HepG2 (cell line): ENCODE results near the gene ENDOU. TPM values are rescaled to one million over a fixed set of nuclear protein-coding genes. Genes with fewer than 3 reads are reported as not detected.
A peak's percentile ranks its signal among the peaks of the same experiment; 100 is the strongest.

Source experiments
- BORCS8-MEF2B ChIP-seq: sonication (generic); formaldehyde crosslinking; IDR thresholded peaks from 2 replicates; pipeline ENCODE4 v1.8.0; 2022; ENCODE audit warnings: mild to moderate bottlenecking, missing genetic modification reagents
- CCAR2 ChIP-seq: fragments of 200-400 bp; formaldehyde crosslinking; optimal IDR thresholded peaks from 2 replicates; pipeline ENCODE3; 2018; ENCODE audit warnings: low read depth, mild to moderate bottlenecking, low read length, moderate library complexity
- DNMT3B ChIP-seq: conservative IDR thresholded peaks from 2 replicates; pipeline ENCODE4 v1.6.1; 2016; ENCODE audit warnings: missing biosample characterization, control low read depth
- FOXP1 ChIP-seq, 2 experiments: fragments of 450-650 bp in 1 of 2; IDR thresholded peaks; 2 replicates each; pipeline ENCODE4 v1.6.1; 2017 to 2018; ENCODE audit warnings: antibody characterized with exemption in 1 of 2
- HNF1B ChIP-seq: sonication (generic); formaldehyde crosslinking; IDR thresholded peaks from 2 replicates; pipeline ENCODE4 v1.5.1; 2020; ENCODE audit warnings: mild to moderate bottlenecking, moderate library complexity, missing genetic modification reagents
- MATR3 ChIP-seq: sonication (generic); formaldehyde crosslinking; IDR thresholded peaks from 2 replicates; pipeline ENCODE4 v1.4.0; 2020; ENCODE audit warnings: missing genetic modification reagents
- MTERF4 ChIP-seq: sonication (generic); formaldehyde crosslinking; IDR thresholded peaks from 2 replicates; pipeline ENCODE4 v1.8.0; 2023; ENCODE audit warnings: mild to moderate bottlenecking, missing genetic modification reagents
- NR2F2 ChIP-seq: IDR thresholded peaks from 2 replicates; pipeline ENCODE4 v1.6.1; 2012; ENCODE audit warnings: low read depth, inconsistent platforms, borderline replicate concordance
- RBAK ChIP-seq: sonication (generic); formaldehyde crosslinking; IDR thresholded peaks from 2 replicates; pipeline ENCODE4 v1.5.1; 2020; ENCODE audit warnings: mild to moderate bottlenecking, missing genetic modification reagents
- SRSF4 ChIP-seq: fragments of 200-400 bp; formaldehyde crosslinking; IDR thresholded peaks from one replicate; pipeline ENCODE4 v1.6.1; 2018; ENCODE audit warnings: mild to moderate bottlenecking, low read depth, low read length, moderate library complexity; ENCODE audit not compliant: poor library complexity, severe bottlenecking
- SRY ChIP-seq: sonication (generic); formaldehyde crosslinking; IDR thresholded peaks from 2 replicates; pipeline ENCODE4 v1.8.0; 2022; ENCODE audit warnings: mild to moderate bottlenecking, missing genetic modification reagents
- XBP1 ChIP-seq: sonication (generic); formaldehyde crosslinking; IDR thresholded peaks from 2 replicates; pipeline ENCODE4 v1.5.0; 2020; ENCODE audit warnings: missing genetic modification reagents
- XRCC5 ChIP-seq: fragments of 200-400 bp; formaldehyde crosslinking; optimal IDR thresholded peaks from 2 replicates; pipeline ENCODE3; 2017; ENCODE audit warnings: mild to moderate bottlenecking, low read length
- ZIK1 ChIP-seq: sonication (generic); formaldehyde crosslinking; IDR thresholded peaks from 2 replicates; pipeline ENCODE4 v1.5.0; 2020; ENCODE audit warnings: mild to moderate bottlenecking, low read depth, missing genetic modification reagents, borderline replicate concordance
- ZNF235 ChIP-seq: sonication (generic); formaldehyde crosslinking; IDR thresholded peaks from 2 replicates; pipeline ENCODE4 v1.8.1; 2023; ENCODE audit warnings: mild to moderate bottlenecking, missing genetic modification reagents, borderline replicate concordance
- ZNF563 ChIP-seq: sonication (generic); formaldehyde crosslinking; IDR thresholded peaks from 2 replicates; pipeline ENCODE4 v1.8.0; 2022; ENCODE audit warnings: mild to moderate bottlenecking, moderate library complexity, missing genetic modification reagents
- ZNF644 ChIP-seq: IDR thresholded peaks from 2 replicates; pipeline ENCODE4 v1.6.1; 2016; ENCODE audit warnings: low read depth
- ZNF776 ChIP-seq: sonication (generic); formaldehyde crosslinking; IDR thresholded peaks from 2 replicates; pipeline ENCODE4 v1.4.0; 2020; ENCODE audit warnings: mild to moderate bottlenecking, missing genetic modification reagents
- ZNF883 ChIP-seq: sonication (generic); formaldehyde crosslinking; IDR thresholded peaks from 2 replicates; pipeline ENCODE4 v1.5.1; 2020; ENCODE audit warnings: mild to moderate bottlenecking, missing genetic modification reagents; ENCODE audit errors: not compliant biosample characterization
- polyA plus RNA-seq, 8 experiments: library from polyadenylated mRNA; depleted of rRNA in 3 of 8; stranded (reverse) in 7 of 8; unstranded in 1 of 8; fragments of >200 nt; fragmentation: Illumina TruSeq in 4 of 8; extraction: Trizol in 4 of 8; gene quantifications; 2 replicates each; pipeline versions ENCODE4 v1.2.1 to v1.2.3, GENCODE V29; 2011 to 2016; ENCODE audit warnings: low read depth in 4 of 8, missing spikeins in 1 of 8, mixed read lengths in 1 of 8; ENCODE audit not compliant: insufficient read depth in 1 of 8
- total RNA-seq, 5 experiments: library from RNA; depleted of rRNA; stranded (reverse); fragments of >200 nt; fragmentation: Illumina TruSeq; extraction: Trizol; gene quantifications; 2 replicates each; pipeline ENCODE4 v1.2.3, GENCODE V29; 2016; ENCODE audit warnings: low read depth in 1 of 5
- TF ChIP-seq, protein P1 (sequence below): sonication (generic); formaldehyde crosslinking; conservative IDR thresholded peaks from 2 replicates; pipeline ENCODE4 v1.4.0; 2020; ENCODE audit warnings: missing genetic modification reagents
- TF ChIP-seq, protein P2 (sequence below): sonication (generic); formaldehyde crosslinking; IDR thresholded peaks from 2 replicates; pipeline ENCODE4 v1.8.0; 2022; ENCODE audit warnings: mild to moderate bottlenecking, missing genetic modification reagents, moderate library complexity
- TF ChIP-seq, protein P3 (sequence below): sonication (generic); formaldehyde crosslinking; IDR thresholded peaks from 2 replicates; pipeline ENCODE4 v1.5.0; 2020; ENCODE audit warnings: mild to moderate bottlenecking, missing genetic modification reagents, borderline replicate concordance

Gene ENDOU
- total and polyA plus RNA-seq, 2 of the 13 experiments (the other 11 are each of a cell fraction or from before 2014, with no cell fraction given): not detected

DNA sequence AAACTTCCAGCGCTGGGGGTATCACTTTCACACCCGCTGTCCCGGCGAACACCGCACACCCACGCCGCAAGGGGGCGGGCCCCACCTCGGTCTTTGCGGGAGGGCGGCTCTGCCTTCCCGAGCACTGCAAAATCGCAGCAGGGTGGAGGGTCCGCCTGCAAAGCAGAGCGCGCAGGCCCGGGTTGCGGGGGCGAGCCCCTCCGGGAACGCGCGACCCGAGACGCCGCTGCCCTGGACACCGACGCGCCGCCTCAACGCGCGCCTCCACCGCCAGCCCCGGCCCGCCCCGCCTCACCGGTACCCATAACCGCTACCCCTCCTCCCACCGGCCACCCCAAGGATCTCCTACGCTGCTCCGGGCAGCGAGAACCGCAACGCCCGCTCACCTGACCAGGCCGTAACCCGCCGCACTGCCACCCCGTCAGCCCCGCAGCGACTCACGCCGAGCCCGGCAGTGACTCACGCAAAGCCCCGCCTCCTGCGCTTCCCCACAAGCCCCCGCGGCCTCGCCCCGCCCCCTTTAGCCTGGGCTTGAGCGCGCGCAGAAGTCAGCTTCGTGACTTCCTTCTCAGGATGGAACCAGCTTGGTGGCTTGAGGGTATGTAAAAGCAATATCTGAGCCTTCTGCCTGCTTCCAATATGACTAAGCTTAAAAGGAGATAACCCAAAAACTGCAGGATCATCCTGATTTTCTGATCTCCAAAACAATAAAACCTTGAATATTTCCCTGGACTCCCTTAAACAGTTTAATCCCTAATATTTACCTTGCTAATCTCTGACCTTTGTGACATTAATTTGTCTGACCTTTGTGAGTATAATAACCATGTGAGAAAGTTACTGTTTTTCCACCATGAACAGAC is 19.5 kb downstream of the ENDOU start, which contains the start of gene RPAP3 (continued):
- TF ChIP-seq, protein P1, sequence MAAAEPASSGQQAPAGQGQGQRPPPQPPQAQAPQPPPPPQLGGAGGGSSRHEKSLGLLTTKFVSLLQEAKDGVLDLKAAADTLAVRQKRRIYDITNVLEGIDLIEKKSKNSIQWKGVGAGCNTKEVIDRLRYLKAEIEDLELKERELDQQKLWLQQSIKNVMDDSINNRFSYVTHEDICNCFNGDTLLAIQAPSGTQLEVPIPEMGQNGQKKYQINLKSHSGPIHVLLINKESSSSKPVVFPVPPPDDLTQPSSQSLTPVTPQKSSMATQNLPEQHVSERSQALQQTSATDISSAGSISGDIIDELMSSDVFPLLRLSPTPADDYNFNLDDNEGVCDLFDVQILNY (CRISPR knock-in tag): 0 out of 2 replicates have a peak, but pooled peaks have one; percentile 43
- TF ChIP-seq ZNF776 (peak; percentile 86), FOXP1 (IDR thresholded peaks at IDR 0.05) (no peak), FOXP1 (CRISPR knock-in tag; IDR thresholded peaks at IDR 0.05) (no peak), CCAR2 (no peak), ZNF644 (CRISPR knock-in tag) (no peak), DNMT3B (CRISPR knock-in tag) (no peak), HNF1B (CRISPR knock-in tag) (peak; percentile 69; the same call in 1 of the 2 replicates), SRY (CRISPR knock-in tag) (no peak), ZNF563 (CRISPR knock-in tag) (peak; percentile 83; the same call in 1 of the 2 replicates), NR2F2 (no peak), RBAK (CRISPR knock-in tag) (no peak), ZNF235 (peak; percentile 82; the same call in 1 of the 2 replicates), ZNF883 (CRISPR knock-in tag) (peak; percentile 71), XRCC5 (no peak), ZIK1 (CRISPR knock-in tag) (no peak), XBP1 (CRISPR knock-in tag) (0 out of 2 replicates have a peak, but pooled peaks have one; percentile 38), SRSF4 (no peak), BORCS8-MEF2B (CRISPR knock-in tag) (no peak), MTERF4 (CRISPR knock-in tag) (peak; percentile 17; the same call in 1 of the 2 replicates), MATR3 (CRISPR knock-in tag) (no peak)
- TF ChIP-seq, protein P2, sequence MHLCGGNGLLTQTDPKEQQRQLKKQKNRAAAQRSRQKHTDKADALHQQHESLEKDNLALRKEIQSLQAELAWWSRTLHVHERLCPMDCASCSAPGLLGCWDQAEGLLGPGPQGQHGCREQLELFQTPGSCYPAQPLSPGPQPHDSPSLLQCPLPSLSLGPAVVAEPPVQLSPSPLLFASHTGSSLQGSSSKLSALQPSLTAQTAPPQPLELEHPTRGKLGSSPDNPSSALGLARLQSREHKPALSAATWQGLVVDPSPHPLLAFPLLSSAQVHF (CRISPR knock-in tag): peak; percentile 38; the same call in 1 of the 2 replicates
- TF ChIP-seq, protein P3, sequence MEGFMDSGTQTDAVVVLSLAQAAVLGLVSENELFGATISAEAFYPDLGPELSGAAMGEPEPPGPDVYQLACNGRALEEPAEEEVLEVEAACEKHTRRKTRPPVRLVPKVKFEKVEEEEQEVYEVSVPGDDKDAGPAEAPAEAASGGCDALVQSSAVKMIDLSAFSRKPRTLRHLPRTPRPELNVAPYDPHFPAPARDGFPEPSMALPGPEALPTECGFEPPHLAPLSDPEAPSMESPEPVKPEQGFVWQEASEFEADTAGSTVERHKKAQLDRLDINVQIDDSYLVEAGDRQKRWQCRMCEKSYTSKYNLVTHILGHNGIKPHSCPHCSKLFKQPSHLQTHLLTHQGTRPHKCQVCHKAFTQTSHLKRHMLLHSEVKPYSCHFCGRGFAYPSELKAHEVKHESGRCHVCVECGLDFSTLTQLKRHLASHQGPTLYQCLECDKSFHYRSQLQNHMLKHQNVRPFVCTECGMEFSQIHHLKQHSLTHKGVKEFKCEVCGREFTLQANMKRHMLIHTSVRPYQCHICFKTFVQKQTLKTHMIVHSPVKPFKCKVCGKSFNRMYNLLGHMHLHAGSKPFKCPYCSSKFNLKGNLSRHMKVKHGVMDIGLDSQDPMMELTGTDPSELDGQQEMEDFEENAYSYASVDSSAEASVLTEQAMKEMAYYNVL (CRISPR knock-in tag): peak; percentile 62
